Activated T-helper 2 cell treated with anti-CD3 and anti-CD28 coated beads, Interferon-gamma antibody, Interleukin-2, Interleukin-4, amounts not matched to agents 10 μg/mL and 5 μg/mL and 100 μg/mL, durations not matched to agents 14 hours and 24 hours and 36 hours (primary cell): ENCODE data around the gene RNF181. TPM values are rescaled to one million over a fixed set of nuclear protein-coding genes. Genes with fewer than 3 reads are reported as not detected.
"Not testable (repeated sequence)": the region's sequence is repeated elsewhere in the genome, so short reads cannot be mapped to it uniquely, and the experiment has no call there.

Source experiments
- DNase-seq: peaks from one replicate; pipeline ENCODE4 v3.0.0; 2021; ENCODE audit warnings: low spot score
- H3K27ac Mint-ChIP-seq: one replicate; pipeline ENCODE4 v1.8.0; 2021; ENCODE audit warnings: mixed read lengths
- H3K27me3 Mint-ChIP-seq: one replicate; pipeline ENCODE4 v1.8.0; 2021; ENCODE audit warnings: low read depth, mixed read lengths
- H3K36me3 Mint-ChIP-seq: one replicate; pipeline ENCODE4 v1.8.0; 2021; ENCODE audit warnings: low read depth, mixed read lengths
- H3K4me1 Mint-ChIP-seq: one replicate; pipeline ENCODE4 v1.8.0; 2021; ENCODE audit warnings: low read depth, mixed read lengths
- H3K4me3 Mint-ChIP-seq: one replicate; pipeline ENCODE4 v1.8.0; 2021; ENCODE audit warnings: low read depth, mild to moderate bottlenecking, moderate library complexity, mixed read lengths
- H3K9me3 Mint-ChIP-seq: one replicate; pipeline ENCODE4 v1.8.0; 2021; ENCODE audit warnings: mixed read lengths
- intact Hi-C: fragments of 100-400 bp; cut with micrococcal nuclease; formaldehyde crosslinking; loops from one replicate; pipeline ENCODE4 v1.15.1; 2023
- total RNA-seq: library from RNA; stranded (reverse); gene quantifications from 2 replicates; pipeline ENCODE4 v1.2.3, GENCODE V29; 2022

The RNF181 gene
- total RNA-seq, 1 donor from 2014 or later, result 130 TPM

- peaks cover 12% of the 10 kb centered on the region for H3K4me1 Mint-ChIP-seq
- H3K27ac Mint-ChIP-seq, result peak overlapping the region; percentile 33
- DNase-seq, result no peak
- H3K36me3 Mint-ChIP-seq, result peaks cover 18% of the 10 kb centered on the region
- peak overlapping the region; percentile 76 for H3K4me3 Mint-ChIP-seq
- no peaks in the 10 kb centered on the region for H3K9me3 Mint-ChIP-seq
- H3K27me3 Mint-ChIP-seq, result no peaks in the 10 kb centered on the region
- intact Hi-C loops, result loop anchor here (1.0 to 5.0 kb wide), 4 partner anchors 9 to 65 kb away; partner anchors contain the start of genes GGCX, MAT2A and USP39
These were observed 6.4 kb downstream of the RNF181 start for GRCh38 chr2:85601771-85602475.

DNA sequence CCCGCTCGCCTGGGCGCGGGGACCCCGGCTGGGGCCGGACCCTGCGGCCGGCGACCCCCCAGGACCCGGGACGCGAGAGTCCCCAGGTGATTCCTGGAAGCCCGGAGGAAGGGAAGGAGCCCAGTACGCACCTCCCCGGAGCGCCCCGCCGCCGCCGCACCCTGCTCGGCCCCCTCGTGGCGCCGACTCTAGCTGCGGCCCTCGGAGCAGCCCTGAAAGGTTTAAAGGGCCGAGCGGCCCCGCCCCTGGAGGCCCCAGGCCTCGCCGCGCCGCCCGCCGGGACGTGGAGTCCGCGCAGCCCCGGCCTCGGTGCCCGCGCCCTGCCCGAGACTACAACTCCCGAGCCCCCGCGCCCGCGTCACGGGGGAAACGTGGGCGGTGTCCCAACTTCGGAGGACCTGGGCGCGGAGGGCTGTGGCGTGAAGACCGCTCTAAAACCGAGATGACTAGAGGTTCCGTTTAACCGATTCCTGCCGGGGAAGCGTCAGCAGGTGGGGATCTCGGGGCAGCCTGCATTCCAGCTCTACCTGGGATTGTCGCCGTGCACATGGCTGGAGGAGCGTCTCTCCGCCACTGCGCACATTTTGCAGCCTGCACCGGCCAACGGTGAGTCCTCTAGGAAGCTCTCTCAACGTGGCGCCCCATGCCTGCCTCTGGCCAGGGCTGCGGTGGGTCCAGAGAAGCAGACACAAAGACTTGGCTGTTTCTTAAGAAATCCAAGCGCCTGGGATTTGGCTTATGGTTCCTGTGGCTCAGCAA, 7.1 kb downstream of the RNF181 start, which contains the start of gene TMEM150A:
TSS of gene TMEM150A (minus strand) at position 223 of the 759 bp plus-strand sequence. CDS start 750 bp downstream, outside the sequence.
- peak within 1 kb of the TSS; percentile 33 for H3K27ac Mint-ChIP-seq
- peaks cover 9% of the 10 kb centered on the region for H3K4me1 Mint-ChIP-seq
- H3K9me3 Mint-ChIP-seq, result no peaks in the 10 kb centered on the region
- H3K4me3 Mint-ChIP-seq, result peak within 1 kb of the TSS; percentile 83
- peak; percentile 75 for DNase-seq
- intact Hi-C loops, result loop anchor here (1.0 to 5.0 kb wide), 4 partner anchors 9 to 65 kb away; partner anchors contain the start of genes GGCX, MAT2A and USP39
- peaks cover 13% of the 10 kb centered on the region for H3K36me3 Mint-ChIP-seq
- H3K27me3 Mint-ChIP-seq, result no peaks in the 10 kb centered on the region

GRCh38 chr2:85604133-85604444, 8.5 kb downstream of the RNF181 start:
- Mint-ChIP-seq H3K4me1 (peaks cover 12% of the 10 kb centered on the region), H3K36me3 (peaks cover 24% of the 10 kb centered on the region)
- DNase-seq, H3K9me3 Mint-ChIP-seq, H3K4me3 Mint-ChIP-seq, H3K27me3 Mint-ChIP-seq, H3K27ac Mint-ChIP-seq: not testable (repeated sequence)
- intact Hi-C loops, result loop anchor here (5.0 kb wide), 1 partner anchor 67 kb away; the partner anchor contains the start of gene MAT2A

- Mint-ChIP-seq H3K36me3 (peaks cover 24% of the 10 kb centered on the region), H3K9me3 (no peaks in the 10 kb centered on the region), H3K4me1 (peaks cover 12% of the 10 kb centered on the region), H3K27ac (no peak overlapping the region), H3K4me3 (no peak overlapping the region), H3K27me3 (no peaks in the 10 kb centered on the region)
- no peak for DNase-seq
- intact Hi-C loops, result loop anchor here (5.0 kb wide), 1 partner anchor 67 kb away; the partner anchor contains the start of gene MAT2A
These were observed 9.2 kb downstream of the RNF181 start for GRCh38 chr2:85604568-85605339.

- Mint-ChIP-seq H3K27ac (no peak overlapping the region), H3K4me3 (no peak overlapping the region), H3K9me3 (no peaks in the 10 kb centered on the region), H3K4me1 (peaks cover 14% of the 10 kb centered on the region), H3K36me3 (peaks cover 28% of the 10 kb centered on the region), H3K27me3 (no peaks in the 10 kb centered on the region)
- intact Hi-C loops, result no loop called here
- DNase-seq, result no peak
These were observed 10.0 kb downstream of the RNF181 start for GRCh38 chr2:85605406-85606115.

DNA sequence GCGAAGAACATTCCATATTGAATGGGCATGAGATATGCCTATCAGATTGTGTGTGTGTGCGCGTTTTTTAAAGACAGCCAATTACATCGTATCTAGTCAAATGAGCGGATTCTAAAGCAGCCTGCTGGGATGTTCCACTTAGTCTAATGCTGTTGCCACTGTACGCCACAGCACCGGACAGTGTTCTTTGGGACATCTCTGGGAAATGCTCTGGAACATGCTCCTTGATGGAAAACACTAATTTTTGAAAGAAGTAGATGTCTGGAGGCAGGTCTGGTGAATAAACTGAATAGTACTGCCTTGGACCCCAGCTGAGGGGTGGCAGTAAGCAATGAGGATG, 10.5 kb downstream of the RNF181 start:
- intact Hi-C loops, result no loop called here
- Mint-ChIP-seq H3K4me3 (no peak overlapping the region), H3K4me1 (peaks cover 14% of the 10 kb centered on the region), H3K36me3 (peaks cover 28% of the 10 kb centered on the region), H3K9me3 (no peaks in the 10 kb centered on the region), H3K27ac (no peak overlapping the region), H3K27me3 (no peaks in the 10 kb centered on the region)
- DNase-seq, result no peak

- H3K36me3 Mint-ChIP-seq, result peaks cover 32% of the 10 kb centered on the region
- intact Hi-C loops, result no loop called here
- no peak for DNase-seq
- H3K4me1 Mint-ChIP-seq, result peaks cover 11% of the 10 kb centered on the region
- no peak overlapping the region for H3K4me3 Mint-ChIP-seq
- no peak overlapping the region for H3K27ac Mint-ChIP-seq
- H3K27me3 Mint-ChIP-seq, result no peaks in the 10 kb centered on the region
- no peaks in the 10 kb centered on the region for H3K9me3 Mint-ChIP-seq
These were observed 12.0 kb downstream of the RNF181 start for GRCh38 chr2:85607268-85608215.

- H3K27me3 Mint-ChIP-seq, result no peaks in the 10 kb centered on the region
- DNase-seq, result no peak
- H3K27ac Mint-ChIP-seq, result peak overlapping the region; percentile 97
- H3K4me3 Mint-ChIP-seq, result peak overlapping the region; percentile 100
- H3K4me1 Mint-ChIP-seq, result peaks cover 5% of the 10 kb centered on the region
- H3K9me3 Mint-ChIP-seq, result no peaks in the 10 kb centered on the region
- intact Hi-C loops, result loop anchor here (1.0 to 10.0 kb wide), 4 partner anchors 9 to 584 kb away; partner anchors contain the start of genes IMMT, MRPL35, RNF181 and SH2D6
- H3K36me3 Mint-ChIP-seq, result peaks cover 32% of the 10 kb centered on the region
These were observed 15.7 kb downstream of the RNF181 start for GRCh38 chr2:85611217-85611704.

GRCh38 chr2:85611705-85612587, 16.4 kb downstream of the RNF181 start, which contains the start of gene C2orf68:
Gene C2orf68 (minus strand): TSS chr2:85612066. CDS start chr2:85611984, 82 bp downstream.
- Mint-ChIP-seq H3K4me3 (peak within 1 kb of the TSS; percentile 100), H3K27me3 (no peaks in the 10 kb centered on the region), H3K27ac (peak within 1 kb of the TSS; percentile 97), H3K4me1 (peaks cover 5% of the 10 kb centered on the region), H3K9me3 (no peaks in the 10 kb centered on the region), H3K36me3 (peaks cover 32% of the 10 kb centered on the region)
- peak; percentile 85 for DNase-seq
- intact Hi-C loops, result loop anchor here (1.0 to 10.0 kb wide), 4 partner anchors 10 to 583 kb away; partner anchors contain the start of genes IMMT, MRPL35, RNF181 and SH2D6

DNA sequence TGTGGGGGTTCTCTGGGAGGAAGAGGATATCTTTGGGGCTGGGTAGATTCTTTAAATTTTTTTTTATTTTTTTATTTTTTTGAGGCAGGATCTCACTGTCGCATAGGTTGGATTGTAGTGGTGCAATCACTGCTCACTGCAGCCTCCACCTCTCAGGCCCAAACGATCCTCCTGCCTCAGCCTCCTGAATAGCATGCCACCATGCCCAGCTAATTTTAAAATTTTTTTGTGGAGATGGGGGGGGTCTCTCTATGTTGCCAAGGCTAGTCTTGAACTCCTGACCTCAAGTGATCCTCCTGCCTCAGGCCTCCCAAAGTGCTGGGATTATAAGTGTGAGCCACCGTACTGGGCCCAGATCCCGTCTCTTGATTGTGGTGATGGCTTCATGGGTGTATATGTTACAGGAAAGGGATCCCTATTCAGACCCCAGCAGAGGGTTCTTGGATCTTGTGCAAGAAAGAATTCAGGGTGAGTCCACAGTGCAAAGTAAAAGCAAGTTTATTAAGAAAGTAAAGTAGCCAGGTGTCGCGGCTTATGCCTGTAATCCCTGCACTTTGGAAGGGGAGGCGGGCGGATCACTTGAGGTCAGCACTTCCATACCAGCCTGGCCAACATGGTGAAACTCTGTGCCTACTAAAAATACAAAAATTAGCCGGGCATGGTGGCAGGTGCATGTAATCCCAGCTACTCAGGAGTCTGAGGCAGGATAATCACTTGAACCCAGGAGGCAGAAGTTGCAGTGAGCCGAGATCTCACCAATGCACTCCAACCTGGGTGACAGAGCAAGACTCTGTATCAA, 18.4 kb downstream of the RNF181 start:
- Mint-ChIP-seq H3K9me3 (no peaks in the 10 kb centered on the region), H3K36me3 (peaks cover 31% of the 10 kb centered on the region), H3K27ac (no peak overlapping the region), H3K27me3 (no peaks in the 10 kb centered on the region), H3K4me1 (peaks cover 12% of the 10 kb centered on the region), H3K4me3 (no peak overlapping the region)
- no peak for DNase-seq
- intact Hi-C loops, result loop anchor here (5.0 to 10.0 kb wide), 2 partner anchors 197 to 581 kb away; partner anchors contain the start of genes IMMT, MRPL35 and SH2D6
